NCI-H2081 (cell line): ENCODE results near the gene PLEKHA5.

ENCODE experiments used
- DNase-seq, 2 experiments: peaks; one replicate each; lab custom pipeline; 2025; lab: John Stamatoyannopoulos, UW

The PLEKHA5 gene

DNA sequence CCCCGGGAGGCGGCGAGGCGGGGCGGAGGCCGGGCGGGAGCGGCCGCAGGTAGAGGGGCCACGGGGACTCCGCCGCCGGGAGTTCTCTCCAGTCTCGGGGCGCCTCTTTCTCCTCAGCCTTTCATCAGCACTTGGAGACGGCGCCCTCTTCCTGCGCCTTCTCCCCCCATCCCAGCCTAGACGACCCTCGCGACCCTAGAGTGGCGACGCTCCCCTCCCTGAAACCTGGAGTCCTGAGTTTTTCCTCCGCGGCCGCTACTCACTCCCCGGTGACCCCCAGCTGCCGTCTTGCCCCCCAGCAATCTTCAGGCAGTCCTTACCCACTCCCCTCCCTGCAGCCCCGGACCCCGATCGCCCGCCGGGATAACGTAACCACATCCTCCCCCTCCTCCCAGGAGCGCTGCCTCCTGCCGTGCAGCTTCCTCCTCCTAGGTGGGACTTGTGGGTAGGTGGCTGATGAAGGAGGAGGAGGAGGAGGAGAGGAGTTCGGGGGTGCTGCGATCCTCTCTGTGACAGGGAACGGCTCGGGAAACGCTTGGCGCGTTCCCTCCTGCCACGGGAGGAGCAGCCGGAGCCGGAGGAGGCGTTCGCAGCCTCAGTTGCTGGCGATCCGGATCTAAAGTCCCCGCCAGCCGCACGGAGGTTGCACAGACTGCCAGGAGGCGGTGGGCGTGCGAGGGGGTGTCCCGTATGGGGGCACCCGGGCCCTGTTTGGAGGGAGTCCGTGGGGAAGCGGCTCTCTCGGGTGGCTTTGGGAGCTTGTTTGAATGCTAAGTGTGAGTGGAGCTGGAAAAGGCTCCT lies 891 bp downstream of the PLEKHA5 start:
- DNase-seq: peak; percentile 37 to 50

GRCh38 chr12:19131025-19131444 lies 1.5 kb downstream of the PLEKHA5 start:
- DNase-seq: peak in 1 of 2 experiments; percentile 29

DNA sequence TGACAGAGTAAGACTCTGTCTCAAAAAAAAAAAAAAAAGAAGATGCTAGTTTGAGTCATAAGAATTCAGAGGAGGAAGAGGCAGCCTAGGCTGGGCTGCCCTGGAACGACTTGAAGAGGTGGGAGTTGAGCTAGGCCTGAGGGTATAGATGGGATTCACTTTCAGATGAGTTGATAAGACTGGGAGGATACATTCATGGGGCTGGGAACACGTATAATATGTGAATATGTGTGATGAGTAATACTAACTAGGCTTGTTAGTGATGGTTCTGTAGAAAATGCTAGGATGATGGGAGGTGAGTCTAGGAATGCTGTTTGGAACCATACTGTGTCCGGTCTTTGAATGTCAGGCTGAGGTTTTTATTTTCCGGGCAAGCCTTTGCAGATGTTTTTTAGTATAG lies 9.0 kb downstream of the PLEKHA5 start:
- DNase-seq: no peak

- no peak for DNase-seq
Measured at GRCh38 chr12:19138956-19139355, 9.4 kb downstream of the PLEKHA5 start.

GRCh38 chr12:19139615-19140194 lies 10.2 kb downstream of the PLEKHA5 start:
- no peak for DNase-seq

DNA sequence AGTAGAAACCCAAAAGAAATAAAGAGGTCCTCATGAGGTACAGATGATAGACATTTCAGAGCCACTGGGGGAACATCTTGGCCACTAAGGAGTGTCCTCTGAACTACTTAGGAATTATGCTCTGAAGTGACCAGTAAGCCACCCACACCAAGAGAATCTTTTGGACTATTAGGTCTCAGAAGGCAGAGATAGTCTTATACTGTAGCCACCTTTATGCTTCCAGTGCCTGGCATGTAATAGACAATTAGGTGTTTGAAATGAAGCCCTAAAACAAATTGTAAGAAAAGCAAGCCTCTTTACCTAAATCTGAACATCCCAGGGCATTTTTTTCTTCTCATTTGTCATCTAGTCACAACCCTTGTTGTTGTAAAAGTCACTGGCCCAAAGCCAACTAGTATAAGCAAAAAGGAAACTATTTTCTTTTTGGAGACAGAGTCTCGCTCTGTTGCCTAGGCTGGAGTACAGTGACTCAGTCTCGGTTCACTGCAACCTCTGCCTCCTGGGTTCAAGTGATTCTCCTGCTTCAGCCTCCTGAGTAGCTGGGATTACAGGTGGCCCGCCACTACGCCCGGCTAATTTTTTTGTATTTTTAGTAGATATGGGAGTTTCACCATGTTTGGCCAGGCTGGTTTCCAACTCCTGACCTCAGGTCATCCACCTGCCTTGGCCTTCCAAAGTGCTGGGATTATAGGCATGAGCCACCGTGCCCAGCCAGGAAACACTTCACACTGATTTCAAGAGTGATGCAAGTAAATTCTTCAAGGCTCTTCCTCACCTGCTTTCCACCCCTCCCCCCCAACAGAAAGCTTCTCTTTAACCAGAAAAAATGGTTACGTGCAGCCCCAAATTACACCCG lies 11.1 kb downstream of the PLEKHA5 start:
- DNase-seq: no peak

- no peak for DNase-seq
Measured at GRCh38 chr12:19142499-19142898, 13.0 kb downstream of the PLEKHA5 start.

DNA sequence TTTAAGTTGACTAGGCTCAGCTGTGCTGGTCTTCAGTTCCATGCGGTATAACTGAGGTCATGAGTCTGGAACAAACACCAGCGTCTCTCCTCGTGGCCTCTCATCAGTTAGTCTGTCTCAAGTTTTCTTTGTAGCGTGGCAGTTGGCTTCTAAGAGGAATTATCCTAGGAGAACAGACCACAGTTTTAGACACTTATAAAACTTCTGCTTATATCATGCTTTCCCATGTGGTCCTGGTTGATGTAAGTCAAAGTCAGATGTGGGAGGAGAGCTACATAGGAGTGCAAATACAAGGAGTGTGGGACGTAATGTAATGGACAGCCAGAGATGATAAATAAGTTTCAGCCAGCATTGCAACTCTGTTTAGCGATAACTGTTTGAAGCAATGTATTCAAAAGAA lies 14.8 kb downstream of the PLEKHA5 start:
- DNase-seq: no peak

DNA sequence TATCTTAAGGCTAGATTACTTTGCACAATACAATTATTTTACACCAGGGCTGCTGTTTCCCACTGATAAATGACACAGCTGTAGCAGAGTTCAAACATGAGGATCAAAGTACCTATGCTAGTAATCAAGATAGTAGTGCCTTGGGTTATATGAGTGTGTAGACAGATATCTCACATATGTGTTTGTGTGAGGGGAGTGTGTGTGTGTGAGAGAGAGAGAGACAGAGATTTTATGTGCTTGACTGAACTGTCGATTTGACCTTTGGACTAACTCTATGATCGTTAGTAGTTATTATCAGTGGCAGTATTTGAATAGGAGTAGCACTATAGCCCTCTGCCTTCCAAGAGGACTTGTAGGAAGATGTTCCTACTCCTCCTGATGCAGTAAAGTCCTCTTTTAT lies 15.5 kb downstream of the PLEKHA5 start:
- DNase-seq: no peak

GRCh38 chr12:19148860-19149259 lies 19.3 kb downstream of the PLEKHA5 start:
- no peak for DNase-seq

GRCh38 chr12:19150273-19150900 lies 20.9 kb downstream of the PLEKHA5 start:
- no peak for DNase-seq

DNA sequence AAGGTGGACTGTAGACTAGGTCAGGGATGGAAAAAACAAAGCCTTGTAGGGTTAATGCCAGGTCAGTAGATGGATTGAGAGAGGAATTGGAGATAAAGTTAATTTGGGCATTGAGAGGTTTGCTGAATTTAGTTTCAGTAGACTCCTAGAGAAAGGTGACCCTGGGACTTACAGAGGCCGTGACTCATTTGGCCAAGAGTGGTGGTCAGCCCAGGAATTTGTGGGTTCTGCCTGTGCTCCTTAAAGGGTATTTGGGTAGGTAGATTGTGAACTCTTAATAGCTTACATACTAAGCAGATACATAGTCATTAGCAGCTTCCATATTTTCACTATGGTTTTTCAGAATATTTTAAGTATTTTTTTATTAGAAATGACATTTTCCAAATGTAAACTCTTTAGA lies 21.8 kb downstream of the PLEKHA5 start:
- DNase-seq: no peak

GRCh38 chr12:19153396-19153795 lies 23.9 kb downstream of the PLEKHA5 start:
- no peak for DNase-seq

DNA sequence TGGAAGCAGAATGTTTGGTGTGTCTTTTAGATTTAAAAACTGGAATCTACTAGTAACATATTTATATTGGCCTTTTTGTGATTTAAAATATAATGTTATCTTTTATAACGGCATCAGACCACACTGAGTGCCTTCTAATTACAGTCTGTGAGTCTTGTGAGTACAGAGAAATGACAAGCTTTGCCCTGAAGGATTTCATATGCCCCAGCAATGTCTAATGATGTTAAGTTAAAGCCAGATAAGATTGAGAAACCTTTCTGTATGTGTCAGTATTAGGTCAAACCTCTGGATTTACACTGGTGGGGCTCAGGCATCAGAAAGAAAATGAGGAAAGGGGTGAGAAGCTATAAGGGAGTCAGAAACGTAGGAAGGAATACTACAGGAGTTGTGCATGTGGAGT lies 25.2 kb downstream of the PLEKHA5 start:
- DNase-seq: no peak

GRCh38 chr12:19155981-19156734 lies 26.6 kb downstream of the PLEKHA5 start:
- DNase-seq: no peak

DNA sequence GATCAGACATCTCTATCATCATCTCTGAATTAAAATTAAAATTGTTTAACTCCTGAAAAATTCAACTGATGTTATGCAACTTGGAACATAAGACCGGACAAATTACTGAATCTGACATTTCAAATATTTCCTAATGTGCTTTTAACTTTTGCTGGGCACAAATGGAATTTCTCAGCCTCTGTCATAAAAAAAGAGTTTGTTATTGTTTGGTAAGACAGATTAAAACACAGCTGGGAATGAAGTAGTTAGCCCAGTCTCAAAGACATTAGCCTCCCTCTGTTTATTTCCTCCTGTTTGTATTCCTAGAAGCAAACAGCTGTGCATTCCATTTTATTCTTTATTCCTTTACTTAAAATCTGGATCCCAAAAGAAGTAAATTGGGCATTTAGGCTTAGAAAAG lies 29.4 kb downstream of the PLEKHA5 start:
- no peak for DNase-seq

DNA sequence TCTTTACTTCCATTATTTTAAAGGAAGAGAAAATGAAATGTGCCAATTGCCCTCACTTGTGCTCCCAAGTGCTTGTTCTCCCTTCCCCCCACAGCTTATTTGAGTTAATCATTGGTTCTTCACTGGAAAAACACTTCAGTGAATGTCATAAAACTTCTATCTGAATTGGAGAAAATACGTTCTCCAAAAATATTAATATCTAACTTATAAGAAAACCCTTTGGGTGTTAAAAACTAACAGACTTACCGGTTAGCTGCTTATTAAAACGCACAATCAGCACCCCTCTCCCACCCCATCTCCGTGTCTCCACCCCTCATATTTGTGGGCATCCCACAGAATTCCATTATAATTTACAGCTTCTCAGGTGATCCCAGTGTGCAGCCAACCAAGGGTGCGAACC lies 31.7 kb downstream of the PLEKHA5 start:
- no peak for DNase-seq

GRCh38 chr12:19165451-19165850 lies 35.9 kb downstream of the PLEKHA5 start:
- DNase-seq: no peak

DNA sequence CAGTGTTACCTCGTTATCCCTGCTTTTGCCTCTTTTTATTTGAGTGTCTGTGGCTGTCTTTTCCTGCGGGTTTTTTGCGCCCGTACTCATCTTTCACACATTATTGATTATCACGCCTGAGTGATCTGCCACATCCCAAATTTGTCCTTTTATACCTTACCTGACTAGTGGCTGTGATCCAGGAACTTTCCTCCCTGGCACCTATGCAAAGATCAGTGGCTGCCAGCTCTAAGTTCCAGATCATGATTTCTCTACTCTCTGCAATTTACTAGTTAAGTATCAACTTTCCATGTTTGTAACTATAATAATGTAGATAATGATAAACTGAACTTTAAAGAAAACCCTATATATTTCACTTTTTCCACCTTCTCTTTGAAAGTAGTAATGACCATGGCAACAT lies 36.9 kb downstream of the PLEKHA5 start:
- DNase-seq: no peak

- no peak for DNase-seq
Measured at GRCh38 chr12:19166956-19167355, 37.4 kb downstream of the PLEKHA5 start.

DNA sequence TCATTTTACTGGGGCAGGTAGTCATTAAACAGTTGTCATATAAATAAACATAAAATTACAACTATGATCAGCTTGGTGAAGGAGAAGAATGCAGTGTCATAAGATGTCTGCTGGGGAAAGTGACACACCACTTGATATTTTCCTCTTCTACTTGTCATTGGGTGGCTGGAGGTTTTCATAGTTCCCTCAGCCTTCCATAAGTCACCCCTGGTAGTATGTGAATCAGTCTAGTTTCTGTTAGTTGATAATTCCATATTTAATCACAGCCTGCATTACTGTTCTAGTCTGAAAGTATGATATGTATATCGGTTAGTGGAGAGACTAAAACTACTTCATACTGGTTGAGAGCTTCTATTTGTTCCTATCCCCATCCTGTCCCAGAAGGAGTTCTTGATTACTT lies 38.2 kb downstream of the PLEKHA5 start:
- no peak for DNase-seq

DNA sequence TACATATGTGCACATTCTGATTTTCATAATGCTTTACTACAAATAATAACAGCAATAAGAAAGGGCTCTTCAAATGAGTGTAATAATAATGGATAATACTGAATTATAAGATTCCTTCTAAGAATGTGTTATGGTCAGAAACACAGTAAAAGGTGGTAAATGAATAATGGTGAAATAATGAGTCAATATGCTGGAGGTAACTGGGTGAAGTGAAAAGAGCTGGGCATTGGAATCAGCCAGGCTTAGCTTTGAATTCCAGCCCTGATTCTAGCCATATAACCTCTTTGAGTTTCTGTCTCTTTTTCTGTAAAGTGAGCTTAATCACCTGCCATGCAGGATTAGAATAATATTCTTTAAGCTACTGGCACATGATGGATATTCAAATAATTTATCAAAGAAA lies 39.1 kb downstream of the PLEKHA5 start:
- no peak for DNase-seq
